Non-pigmented ciliary epithelial cell (primary cell): Measurements from ENCODE around the gene WDR48.

Experiments
- DNase-seq: peaks from one replicate; pipeline ENCODE4 v3.0.0-alpha.2; 2010; ENCODE audit warnings: low read depth

WDR48 gene

GRCh38 chr3:39140341-39140971 lies 88.6 kb downstream of the WDR48 start:
- DNase-seq: no peak

DNA sequence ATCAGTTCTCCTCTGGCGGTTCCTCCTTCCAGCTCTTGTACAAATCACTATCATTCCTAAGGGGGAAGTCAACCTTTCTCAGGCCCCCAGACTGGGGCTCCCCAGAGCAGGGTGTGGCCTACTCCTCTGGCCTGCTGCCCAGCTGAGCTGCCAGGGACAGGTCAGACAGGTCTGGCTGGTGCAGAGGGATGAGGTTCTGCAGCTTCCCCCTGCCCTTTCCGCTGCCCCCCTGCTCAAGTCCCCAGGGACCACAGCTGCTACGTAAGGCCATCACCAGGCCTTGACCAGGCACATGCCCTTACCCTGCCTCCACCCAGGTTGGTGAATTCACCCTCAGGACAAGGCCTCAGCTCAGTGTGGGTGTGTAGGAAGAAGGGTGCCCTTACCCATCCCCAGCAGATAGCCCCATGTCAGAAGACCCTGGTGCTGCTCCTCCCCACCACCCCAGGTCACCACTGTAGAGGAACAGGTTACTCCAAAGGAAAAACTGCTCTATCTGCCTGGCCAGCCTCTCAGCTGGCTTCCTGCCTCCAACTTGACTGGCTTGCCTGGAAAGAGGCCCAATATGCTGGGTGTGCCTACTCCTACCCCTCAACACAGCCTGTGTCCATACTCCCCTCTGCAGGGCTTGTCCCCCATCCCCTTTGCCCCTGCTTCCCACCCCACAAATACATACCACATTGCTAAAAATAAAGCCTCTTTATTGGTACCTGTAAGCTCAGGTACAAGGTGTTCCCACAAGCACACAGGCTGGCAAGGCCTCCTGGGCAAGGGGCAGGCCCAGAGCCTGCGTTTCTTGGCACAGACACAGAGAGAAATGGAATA lies 89.6 kb downstream of the WDR48 start:
- DNase-seq: no peak

- DNase-seq: no peak
These were observed 90.3 kb downstream of the WDR48 start for GRCh38 chr3:39142067-39142466.

GRCh38 chr3:39143051-39143885 lies 91.5 kb downstream of the WDR48 start:
- no peak for DNase-seq

DNA sequence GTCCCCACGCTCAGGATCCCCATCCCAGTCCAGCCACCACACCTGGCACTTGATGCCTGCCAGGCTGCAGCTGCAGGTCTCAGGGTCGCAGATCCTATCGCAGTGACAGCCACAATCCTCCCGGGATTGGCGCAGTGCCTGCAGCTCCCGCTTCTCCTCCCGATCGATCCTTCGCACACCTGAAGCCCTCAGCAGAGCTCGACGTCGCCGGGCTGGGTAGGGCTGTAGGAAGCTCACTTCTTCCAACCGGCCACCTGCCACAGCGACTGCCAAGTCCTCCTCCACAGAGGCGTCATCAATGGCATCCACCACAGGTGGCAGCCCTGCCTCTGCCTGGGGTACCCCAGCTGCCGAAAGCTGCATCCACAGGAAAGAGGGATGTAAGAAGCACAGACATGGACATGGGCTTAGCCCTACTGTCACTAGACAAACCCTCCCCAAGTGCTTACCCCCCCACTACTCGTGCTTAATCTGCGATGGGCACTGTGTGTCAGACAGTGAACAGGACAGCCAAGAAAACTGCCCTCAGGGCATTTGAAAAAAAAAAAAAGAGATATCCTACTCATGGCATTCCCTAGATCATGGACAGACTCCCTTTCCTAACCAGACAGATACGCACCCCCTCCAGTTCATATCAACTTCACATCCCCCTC lies 92.4 kb downstream of the WDR48 start:
- DNase-seq: no peak

- no peak for DNase-seq
These were observed 93.0 kb downstream of the WDR48 start for GRCh38 chr3:39144748-39145380.

DNA sequence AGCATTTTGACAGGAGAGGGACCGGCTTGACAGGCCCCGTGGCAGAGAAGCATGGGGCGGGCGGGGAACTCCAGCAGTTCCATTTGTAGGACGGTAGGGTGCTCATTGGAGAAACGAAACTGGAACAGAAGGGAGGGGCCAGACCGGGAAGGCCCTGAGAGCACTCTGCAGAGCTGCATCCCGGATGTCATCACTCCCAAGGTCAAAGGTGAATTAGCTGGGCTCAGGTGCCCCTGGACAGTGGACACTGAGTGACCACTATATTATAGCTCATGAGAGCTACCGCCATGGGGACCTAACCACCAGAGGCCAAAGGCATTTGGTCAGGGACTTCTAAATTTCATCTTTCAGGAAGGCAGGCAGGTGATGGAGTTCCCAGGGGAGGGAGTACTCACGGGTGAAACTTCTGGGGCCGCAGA lies 94.3 kb downstream of the WDR48 start:
- no peak for DNase-seq
